ENCODE results near the gene POLR3B. TPM values are rescaled to one million over a fixed set of nuclear protein-coding genes. Genes with fewer than 3 reads are reported as not detected.

POLR3B gene
- total RNA-seq, 1 donor from 2014 or later, result 16.3 TPM

- no peak for DNase-seq (ENCODE audit: low spot score in 2 of 2)
- no peak for FAIRE-seq
These were observed 159.8 kb downstream of the POLR3B start for GRCh38 chr12:106517314-106517713.

- FAIRE-seq (no peak), DNase-seq (ENCODE audit: low spot score in 2 of 2) (no peak)
These were observed 162.1 kb downstream of the POLR3B start for GRCh38 chr12:106519607-106520021.

- DNase-seq (ENCODE audit: low spot score in 2 of 2) (no peak), FAIRE-seq (no peak)
These were observed 164.4 kb downstream of the POLR3B start for GRCh38 chr12:106521901-106522300.

- no peak for FAIRE-seq
- DNase-seq (ENCODE audit: low spot score in 2 of 2), result no peak
These were observed 165.2 kb downstream of the POLR3B start for GRCh38 chr12:106522708-106523107.

- DNase-seq (ENCODE audit: low spot score in 2 of 2), result no peak
These were observed 169.8 kb downstream of the POLR3B start for GRCh38 chr12:106527356-106527755.

GRCh38 chr12:106541201-106541600 is 183.7 kb downstream of the POLR3B start:
- DNase-seq (ENCODE audit: low spot score in 2 of 2), result no peak

More at GRCh38 chr12:106527356-106527755, 169.8 kb downstream of the POLR3B start:
- FAIRE-seq, result no peak

GRCh38 chr12:106551410-106551809 is 193.9 kb downstream of the POLR3B start:
- FAIRE-seq, result no peak

More at GRCh38 chr12:106541201-106541600, 183.7 kb downstream of the POLR3B start:
- no peak for FAIRE-seq

GRCh38 chr12:106552228-106552627 is 194.7 kb downstream of the POLR3B start:
- FAIRE-seq (no peak), DNase-seq (ENCODE audit: low spot score in 2 of 2) (no peak)

More at GRCh38 chr12:106551410-106551809, 193.9 kb downstream of the POLR3B start:
- no peak for DNase-seq (ENCODE audit: low spot score in 2 of 2)

Other genes with a start within 250 kb of the POLR3B start
- 54.6 TPM for gene NUAK1, start 218.8 kb upstream of the POLR3B start, total RNA-seq
- gene CKAP4, start 109.7 kb upstream of the POLR3B start, total RNA-seq, result 24.1 TPM
- 47.3 TPM for gene TCP11L2, start 55.0 kb upstream of the POLR3B start, total RNA-seq
- 2.9 TPM for gene RFX4, start 225.3 kb downstream of the POLR3B start, total RNA-seq